Right lobe of liver (tissue), 6 donors: ENCODE data around the gene ANKRD33. TPM values are rescaled to one million over a fixed set of nuclear protein-coding genes. Genes with fewer than 3 reads are reported as not detected.
A peak's percentile ranks its signal among the peaks of the same experiment; 100 is the strongest.

Source experiments
- ATAC-seq, 4 donors: fragments of 200-7000 bp; cut with Tn5 transposase; one replicate each; pipeline ENCODE4 v1.9.1; 2020; ENCODE audit warnings: mild to moderate bottlenecking in 4 of 4, moderate library complexity in 4 of 4
- DNase-seq, 3 donors: peaks; one replicate each; pipeline ENCODE4 v3.0.0-alpha.2; 2020
- H3K27ac ChIP-seq, 3 donors: fragments of 200-600 bp; one replicate each; pipeline ENCODE4 v1.8.0; 2022
- H3K27me3 ChIP-seq, 2 donors: fragments of 200-600 bp; one replicate each; pipeline ENCODE4 v1.8.0; 2022
- H3K36me3 ChIP-seq, 4 donors: fragments of 200-600 bp; sonication (generic) in 1 of 4; one replicate each; pipeline versions ENCODE4 v1.5.1 to v1.8.0; 2017 to 2022; ENCODE audit warnings: control low read depth in 1 of 4
- H3K4me1 ChIP-seq, 4 donors: fragments of 200-600 bp; sonication (generic) in 1 of 4; one replicate each; pipeline versions ENCODE4 v1.5.1 to v1.8.0; 2017 to 2022; ENCODE audit warnings: control low read depth in 1 of 4
- H3K4me3 ChIP-seq, 3 donors: fragments of 200-600 bp; one replicate each; pipeline ENCODE4 v1.8.0; 2022
- H3K9me3 ChIP-seq, 4 donors: fragments of 200-600 bp; sonication (generic) in 1 of 4; one replicate each; pipeline versions ENCODE4 v1.5.1 to v1.8.0; 2017 to 2022; ENCODE audit warnings: control low read depth in 1 of 4
- CTCF ChIP-seq, 4 donors: fragments of 200-600 bp in 3 of 4; fragments of 450-650 bp in 1 of 4; IDR thresholded peaks; one replicate each; pipeline versions ENCODE4 v1.5.1 to v1.8.0; 2016 to 2022; ENCODE audit warnings: antibody characterized with exemption in 4 of 4, mild to moderate bottlenecking in 2 of 4
- POLR2A ChIP-seq: fragments of 450-650 bp; IDR thresholded peaks from one replicate; pipeline ENCODE4 v1.6.1; 2017; ENCODE audit warnings: antibody characterized with exemption, mild to moderate bottlenecking
- WGBS: methylation state at CpG from one replicate; pipeline ENCODE4 v1.1.6; 2018; ENCODE audit warnings: low coverage, low lambda C conversion rate; ENCODE audit not compliant: insufficient coverage; ENCODE audit errors: missing lambda C conversion rate; 5-methylcytosine and 5-hydroxymethylcytosine counted together
- intact Hi-C, 2 donors: fragments of 100-400 bp; cut with DNase I; formaldehyde crosslinking; loops; one replicate each; pipeline versions ENCODE4 v1.11.2 to v1.14.1; 2022
- total RNA-seq, 6 experiments: library from RNA; depleted of rRNA in 2 of 6; stranded (reverse); fragments of >200 nt in 2 of 6; fragmentation: NEBNext Ultra II Directional in 3 of 6; extraction: Animal tissue kit (Norgen Biotek cat#: 25700) in 3 of 6; gene quantifications; one replicate each; pipeline versions ENCODE4 v1.1.0 to v1.2.4, GENCODE V29; 2016 to 2023
- donor health status: DM: no; HTN: yes; CAD: no.
- donor health status: DM: no; HTN: no; CAD: no.
- donor health status: DM: no; HTN: no; CAD: no.
- donor health status: DM: no; HTN: yes; CAD: no.
- donor health status: DM: no; HTN: yes; CAD: no.

Gene ANKRD33
- total RNA-seq, 6 experiments from 2014 or later: 1.1 to 10.5 (median 2.1) TPM; not detected in 3

GRCh38 chr12:51901881-51902280, 14.0 kb downstream of the ANKRD33 start:
- Histone ChIP-seq H3K36me3 (no peaks in the 10 kb centered on the region), H3K27me3 (no peaks in the 10 kb centered on the region), H3K4me3 (no peak overlapping the region), H3K27ac (no peak overlapping the region), H3K9me3 (no peaks in the 10 kb centered on the region), H3K4me1 (no peaks in the 10 kb centered on the region)
- intact Hi-C loops: no loop called here
- ATAC-seq (no peak), DNase-seq (no peak)
- WGBS: 76% methylated on average over 10 of the region's 11 CpGs
- TF ChIP-seq POLR2A (no peak), CTCF (IDR thresholded peaks at IDR 0.05) (no peak)

- DNase-seq: no peak
- Histone ChIP-seq H3K27ac (no peak overlapping the region), H3K9me3 (no peaks in the 10 kb centered on the region)
These were observed 17.1 kb downstream of the ANKRD33 start for GRCh38 chr12:51904951-51905470.

GRCh38 chr12:51905471-51906429, 17.8 kb downstream of the ANKRD33 start:
- no peak overlapping the region for H3K4me3 ChIP-seq
- intact Hi-C loops: no loop called here
- peaks cover 0 to 6% (median 0%) of the 10 kb centered on the region in 4 donors for H3K4me1 ChIP-seq
- H3K27me3 ChIP-seq: no peaks in the 10 kb centered on the region
- DNase-seq (peak in 1 of 3 donors; percentile 42), ATAC-seq (peak; percentile 10 to 50 (median 45))
- H3K36me3 ChIP-seq: no peaks in the 10 kb centered on the region
- TF ChIP-seq CTCF (IDR thresholded peaks at IDR 0.05) (no peak), POLR2A (no peak)
- WGBS: 61% methylated on average over 14 of the region's 18 CpGs
- H3K9me3 ChIP-seq: no peaks in the 10 kb centered on the region
- peak overlapping the region in 1 of 3 donors; percentile 67 for H3K27ac ChIP-seq

More at GRCh38 chr12:51904951-51905470, 17.1 kb downstream of the ANKRD33 start:
- no peaks in the 10 kb centered on the region for H3K27me3 ChIP-seq
- ATAC-seq: peak in 1 of 4 donors; percentile 14
- H3K36me3 ChIP-seq: no peaks in the 10 kb centered on the region
- peaks cover 0 to 6% (median 0%) of the 10 kb centered on the region in 4 donors for H3K4me1 ChIP-seq
- TF ChIP-seq POLR2A: no peak
- no peak overlapping the region for H3K4me3 ChIP-seq
- intact Hi-C loops: no loop called here

- no peak for DNase-seq
- peaks cover 0 to 6% (median 0%) of the 10 kb centered on the region in 4 donors for H3K4me1 ChIP-seq
These were observed 18.7 kb downstream of the ANKRD33 start for GRCh38 chr12:51906430-51907082.

More at GRCh38 chr12:51906430-51907082, 18.7 kb downstream of the ANKRD33 start:
- H3K36me3 ChIP-seq: no peaks in the 10 kb centered on the region
- H3K27ac ChIP-seq: peak overlapping the region in 2 of 3 donors; percentile 47 to 67
- no peaks in the 10 kb centered on the region for H3K27me3 ChIP-seq
- H3K4me3 ChIP-seq: peak overlapping the region in 2 of 3 donors; percentile 38 to 48
- ATAC-seq: no peak
- no peak for TF ChIP-seq POLR2A
- no peak for TF ChIP-seq CTCF (IDR thresholded peaks at IDR 0.05)
- 47% methylated on average over 11 of the region's 23 CpGs for WGBS
- intact Hi-C loops: no loop called here
- H3K9me3 ChIP-seq: no peaks in the 10 kb centered on the region
